ENCODE results near the gene MYOM3. TPM values are rescaled to one million over a fixed set of nuclear protein-coding genes. Genes with fewer than 3 reads are reported as not detected.

Gene MYOM3
- total and polyA plus RNA-seq, 2 of the 13 experiments (the other 11 are each of a cell fraction or from before 2014, with no cell fraction given): 5.8 to 15.3 TPM

DNA sequence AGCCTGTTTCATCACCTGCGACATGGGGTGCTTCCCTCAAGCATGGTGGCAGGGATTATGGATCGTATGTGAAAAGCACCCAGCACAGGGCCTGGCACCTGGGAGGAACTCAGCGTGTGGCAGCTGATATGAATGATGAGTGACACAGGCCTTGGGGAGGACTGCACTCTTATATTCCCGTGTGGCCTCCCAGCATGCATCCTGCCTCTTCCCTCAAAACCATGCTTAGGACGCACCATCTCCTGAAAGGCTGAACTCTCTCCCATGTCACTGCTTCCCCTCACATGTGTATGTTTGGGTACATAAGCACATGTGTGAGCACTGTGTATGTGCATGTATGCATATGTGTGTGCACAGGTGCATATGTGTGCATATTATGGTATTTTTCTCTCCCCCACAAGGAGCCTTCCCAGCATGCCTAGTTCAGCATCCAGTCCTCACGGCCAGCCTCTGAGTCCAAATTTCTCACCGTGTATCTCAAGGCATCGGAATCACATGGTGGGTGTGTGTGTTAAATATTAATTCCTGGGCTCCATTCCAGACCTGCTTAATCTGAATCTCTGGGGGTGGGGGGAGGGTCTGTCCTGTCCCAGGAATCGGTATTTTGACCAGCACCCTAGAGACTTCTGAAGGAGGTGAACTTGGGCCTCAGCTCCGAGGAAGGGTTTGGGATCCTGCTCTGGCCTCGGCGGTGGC is 12.8 kb downstream of the MYOM3 start:
- peaks cover 57% of the 10 kb centered on the region for H3K4me1 ChIP-seq (ENCODE audit: insufficient read depth, low read length)
- CTCF ChIA-PET (ENCODE audit: low intra/inter-chr PET ratio, low total read pairs): no interaction called here
- H3K27me3 ChIP-seq (ENCODE audit: control insufficient read depth in 1 of 2, insufficient read depth in 2 of 2, low read length in 2 of 2): no peaks in the 10 kb centered on the region
- intact Hi-C loops (cut with micrococcal nuclease; ENCODE audit: unreplicated experiment) (no loop called here), in situ Hi-C loops (cut with HindIII; ENCODE audit: extremely low pct_ligation_motif_present, low pct_unique_long_range_greater_than_20kb) (no loop called here)
- ATAC-seq: no peak
- H3K36me3 ChIP-seq (replicated peaks in 1 of 2; ENCODE audit: control insufficient read depth in 1 of 2, insufficient read depth in 2 of 2, low read length in 2 of 2): peaks cover 0 to 8% of the 10 kb centered on the region in 2 experiments; a peak in 1 of 5 replicates
- H3K9ac ChIP-seq (ENCODE audit: insufficient read depth, low read depth, low read length): no peak overlapping the region
- no peaks in the 10 kb centered on the region for H3K9me3 ChIP-seq (ENCODE audit: low read length)
- H4K20me1 ChIP-seq (ENCODE audit: insufficient read depth, low read length): no peaks in the 10 kb centered on the region
- no peak overlapping the region for H2AFZ ChIP-seq (ENCODE audit: low read length)
- no peak for DNase-seq (ENCODE audit: low spot score)
- no peaks in the 10 kb centered on the region for H3K79me2 ChIP-seq (ENCODE audit: insufficient read depth, low read length)
- FAIRE-seq: no peak
- 84% methylated on average over 9 of the region's 12 CpGs for WGBS (ENCODE audit: low lambda C conversion rate)
- no peak overlapping the region for H3K27ac ChIP-seq (ENCODE audit: extremely low read length, insufficient read depth, low read length)
- no peak for TF ChIP-seq ZNF788 (CRISPR knock-in tag; IDR thresholded peaks at IDR 0.05; ENCODE audit: borderline replicate concordance)
- TF ChIP-seq ZNF816 (CRISPR knock-in tag; IDR thresholded peaks at IDR 0.05; ENCODE audit: borderline replicate concordance): no peak
- TF ChIP-seq, protein P1, sequence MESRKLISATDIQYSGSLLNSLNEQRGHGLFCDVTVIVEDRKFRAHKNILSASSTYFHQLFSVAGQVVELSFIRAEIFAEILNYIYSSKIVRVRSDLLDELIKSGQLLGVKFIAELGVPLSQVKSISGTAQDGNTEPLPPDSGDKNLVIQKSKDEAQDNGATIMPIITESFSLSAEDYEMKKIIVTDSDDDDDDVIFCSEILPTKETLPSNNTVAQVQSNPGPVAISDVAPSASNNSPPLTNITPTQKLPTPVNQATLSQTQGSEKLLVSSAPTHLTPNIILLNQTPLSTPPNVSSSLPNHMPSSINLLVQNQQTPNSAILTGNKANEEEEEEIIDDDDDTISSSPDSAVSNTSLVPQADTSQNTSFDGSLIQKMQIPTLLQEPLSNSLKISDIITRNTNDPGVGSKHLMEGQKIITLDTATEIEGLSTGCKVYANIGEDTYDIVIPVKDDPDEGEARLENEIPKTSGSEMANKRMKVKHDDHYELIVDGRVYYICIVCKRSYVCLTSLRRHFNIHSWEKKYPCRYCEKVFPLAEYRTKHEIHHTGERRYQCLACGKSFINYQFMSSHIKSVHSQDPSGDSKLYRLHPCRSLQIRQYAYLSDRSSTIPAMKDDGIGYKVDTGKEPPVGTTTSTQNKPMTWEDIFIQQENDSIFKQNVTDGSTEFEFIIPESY (CRISPR knock-in tag; IDR thresholded peaks at IDR 0.05): no peak
- TF ChIP-seq NBN (conservative IDR thresholded peaks at IDR 0.05): no peak
- no peak for TF ChIP-seq ZNF746 (CRISPR knock-in tag; IDR thresholded peaks at IDR 0.05)
- no peak for TF ChIP-seq SMC3 (IDR thresholded peaks at IDR 0.05; ENCODE audit: low read length)
- TF ChIP-seq, protein P2, sequence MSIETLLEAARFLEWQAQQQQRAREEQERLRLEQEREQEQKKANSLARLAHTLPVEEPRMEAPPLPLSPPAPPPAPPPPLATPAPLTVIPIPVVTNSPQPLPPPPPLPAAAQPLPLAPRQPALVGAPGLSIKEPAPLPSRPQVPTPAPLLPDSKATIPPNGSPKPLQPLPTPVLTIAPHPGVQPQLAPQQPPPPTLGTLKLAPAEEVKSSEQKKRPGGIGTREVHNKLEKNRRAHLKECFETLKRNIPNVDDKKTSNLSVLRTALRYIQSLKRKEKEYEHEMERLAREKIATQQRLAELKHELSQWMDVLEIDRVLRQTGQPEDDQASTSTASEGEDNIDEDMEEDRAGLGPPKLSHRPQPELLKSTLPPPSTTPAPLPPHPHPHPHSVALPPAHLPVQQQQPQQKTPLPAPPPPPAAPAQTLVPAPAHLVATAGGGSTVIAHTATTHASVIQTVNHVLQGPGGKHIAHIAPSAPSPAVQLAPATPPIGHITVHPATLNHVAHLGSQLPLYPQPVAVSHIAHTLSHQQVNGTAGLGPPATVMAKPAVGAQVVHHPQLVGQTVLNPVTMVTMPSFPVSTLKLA (IDR thresholded peaks at IDR 0.05): peak; percentile 46; the same call in 1 of the 2 replicates
- no peak for TF ChIP-seq THYN1 (CRISPR knock-in tag; IDR thresholded peaks at IDR 0.05; ENCODE audit: borderline replicate concordance, low read depth)
- no peak overlapping the region for H3K4me2 ChIP-seq (ENCODE audit: low read depth, low read length)
- POLR2A ChIA-PET: no interaction called here
- BruUV-seq (replicated peaks): no TSS peak
- no peak overlapping the region for H3K4me3 ChIP-seq (replicated peaks in 1 of 3; ENCODE audit: insufficient read depth in 1 of 3, low read depth in 2 of 3, low read length in 3 of 3)

All from HepG2 (cell line).